SU-DHL-6 (cell line): Measurements from ENCODE around the gene MAPK6.

Source experiments
- H2AFZ ChIP-seq: fragments of 200-600 bp; sonication (generic); 2 replicates; pipeline ENCODE4 v1.6.1; 2014; ENCODE audit warnings: low read depth, mild to moderate bottlenecking, moderate library complexity, mixed read lengths, antibody characterized with exemption, low read length; ENCODE audit not compliant: severe bottlenecking
- H3F3A ChIP-seq: fragments of 200-600 bp; shearing (Covaris generic); 2 replicates; pipeline ENCODE4 v1.6.0; 2016; ENCODE audit warnings: antibody characterized with exemption, mild to moderate bottlenecking; ENCODE audit not compliant: insufficient read depth
- H3K27ac ChIP-seq: fragments of 200-600 bp; sonication (generic); 2 replicates; pipeline ENCODE4 v1.5.1; 2016; ENCODE audit warnings: low read depth, mild to moderate bottlenecking, low read length, moderate library complexity, mixed read lengths
- H3K27me3 ChIP-seq: fragments of 200-600 bp; sonication (generic), shearing (Covaris generic); 2 replicates; pipeline ENCODE4 v1.6.0; 2014; ENCODE audit warnings: mild to moderate bottlenecking, low read length
- H3K36me3 ChIP-seq: fragments of 200-600 bp; sonication (generic); 2 replicates; pipeline ENCODE4 v1.6.1; 2014; ENCODE audit warnings: mild to moderate bottlenecking, low read length, mixed read lengths
- H3K4me2 ChIP-seq: fragments of 300-600, 200-600 bp; shearing (Covaris generic), sonication (generic); 2 replicates; pipeline ENCODE4 v1.6.0; 2014; ENCODE audit warnings: low read length, low read depth, mild to moderate bottlenecking; ENCODE audit not compliant: poor library complexity, severe bottlenecking
- H3K4me3 ChIP-seq: fragments of 200-600 bp; sonication (generic); 2 replicates; pipeline ENCODE4 v1.5.1; 2014; ENCODE audit warnings: antibody characterized with exemption, low read length, mild to moderate bottlenecking, mixed read lengths; ENCODE audit not compliant: insufficient read depth, poor library complexity, severe bottlenecking
- H3K79me2 ChIP-seq: fragments of 200-600 bp; sonication (generic); 2 replicates; pipeline ENCODE4 v1.6.1; 2014; ENCODE audit warnings: mild to moderate bottlenecking, low read length, moderate library complexity; ENCODE audit not compliant: insufficient read depth
- H3K9ac ChIP-seq: fragments of 200-600 bp; sonication (generic); 2 replicates; pipeline ENCODE4 v1.7.0; 2014; ENCODE audit warnings: mild to moderate bottlenecking, low read length
- H3K9me2 ChIP-seq: fragments of 200-600 bp; sonication (generic); replicated peaks from 2 replicates; pipeline ENCODE4 v1.6.1; 2014; ENCODE audit warnings: low read length; ENCODE audit not compliant: insufficient read depth
- H3K9me3 ChIP-seq: fragments of 200-600 bp; sonication (generic); 2 replicates; pipeline ENCODE4 v1.6.1; 2014; ENCODE audit warnings: low read length, mixed read lengths; ENCODE audit not compliant: insufficient read depth
- H4K20me1 ChIP-seq: fragments of 200-600 bp; sonication (generic); 2 replicates; pipeline ENCODE4 v1.6.1; 2014; ENCODE audit warnings: low read depth, mild to moderate bottlenecking, antibody characterized with exemption, low read length, moderate library complexity, mixed read lengths
- CTCF ChIP-seq: fragments of 200-600 bp; sonication (generic); IDR thresholded peaks from one replicate; pipeline ENCODE4 v1.5.1; 2017; ENCODE audit warnings: antibody characterized with exemption, mild to moderate bottlenecking, low read length, moderate library complexity; ENCODE audit not compliant: insufficient read depth, poor library complexity, severe bottlenecking
- EZH2phosphoT487 ChIP-seq: fragments of 200-600 bp; sonication (generic), shearing (Covaris generic); conservative IDR thresholded peaks from 2 replicates; pipeline ENCODE4 v1.6.1; 2018; ENCODE audit warnings: mild to moderate bottlenecking, antibody characterized with exemption, low read length, moderate library complexity, mixed read lengths

MAPK6 gene

GRCh38 chr15:52071570-52071969, 52.6 kb downstream of the MAPK6 start:
- Histone ChIP-seq H3K9ac (no peak overlapping the region), H3K4me3 (no peak overlapping the region), H3K4me2 (no peak overlapping the region), H4K20me1 (no peaks in the 10 kb centered on the region), H3K27me3 (no peaks in the 10 kb centered on the region), H3K79me2 (no peaks in the 10 kb centered on the region), H2AFZ (no peak overlapping the region), H3K9me3 (no peaks in the 10 kb centered on the region), H3K36me3 (no peaks in the 10 kb centered on the region), H3F3A (0 out of 2 replicates have a peak, but pooled peaks cover 7% of the 10 kb centered on the region), H3K9me2 (no peaks in the 10 kb centered on the region), H3K27ac (no peak overlapping the region)
- TF ChIP-seq EZH2phosphoT487 (no peak), CTCF (no peak)

- Histone ChIP-seq H3K36me3 (no peaks in the 10 kb centered on the region), H3K27me3 (no peaks in the 10 kb centered on the region), H3K79me2 (no peaks in the 10 kb centered on the region), H2AFZ (no peak overlapping the region), H3K9ac (no peak overlapping the region), H3K9me3 (no peaks in the 10 kb centered on the region), H3K9me2 (no peaks in the 10 kb centered on the region), H3F3A (no peaks in the 10 kb centered on the region), H3K4me3 (no peak overlapping the region), H3K27ac (no peak overlapping the region), H4K20me1 (no peaks in the 10 kb centered on the region), H3K4me2 (no peak overlapping the region)
- no peak for TF ChIP-seq EZH2phosphoT487
- no peak for TF ChIP-seq CTCF
Measured at GRCh38 chr15:52076889-52077781, 58.1 kb downstream of the MAPK6 start.

- Histone ChIP-seq H3K4me2 (no peak overlapping the region), H3K4me3 (no peak overlapping the region), H2AFZ (no peak overlapping the region), H3K27ac (no peak overlapping the region), H3K9me2 (no peaks in the 10 kb centered on the region), H3K36me3 (no peaks in the 10 kb centered on the region), H3K9me3 (no peaks in the 10 kb centered on the region), H3F3A (no peaks in the 10 kb centered on the region), H4K20me1 (no peaks in the 10 kb centered on the region), H3K27me3 (no peaks in the 10 kb centered on the region), H3K9ac (no peak overlapping the region), H3K79me2 (no peaks in the 10 kb centered on the region)
- TF ChIP-seq CTCF = no peak
- TF ChIP-seq EZH2phosphoT487 = no peak
Measured at GRCh38 chr15:52078197-52078875, 59.3 kb downstream of the MAPK6 start.
